ENCODE data around the gene TMSB4Y.

TMSB4Y gene

DNA sequence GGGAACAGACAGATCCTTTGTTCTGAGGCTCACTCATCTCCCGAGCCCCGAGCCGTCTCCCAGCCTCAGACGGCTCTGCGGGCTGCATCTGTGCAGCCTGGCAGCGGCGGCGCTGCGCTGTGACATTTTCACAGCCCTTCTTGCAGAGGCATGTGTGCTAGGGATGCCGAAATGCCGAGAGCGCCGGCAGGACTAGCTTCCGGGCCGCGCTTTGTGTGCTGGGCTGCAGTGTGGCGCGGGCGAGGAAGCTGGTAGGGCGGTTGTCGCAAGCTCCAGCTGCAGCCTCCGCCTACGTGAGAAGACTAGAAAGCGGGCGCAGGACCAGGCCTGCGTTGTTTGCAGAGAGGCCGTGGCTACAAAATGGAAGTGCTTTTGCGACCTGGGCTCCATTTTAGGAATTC lies at the start of gene TMSB4Y:
TSS of gene TMSB4Y (plus strand) at position 332 of the 401 bp plus-strand sequence.
- in situ Hi-C loops (cut with HindIII; ENCODE audit: low sequenced_read_pairs) = no loop called here
- TF ChIP-seq, protein P1, sequence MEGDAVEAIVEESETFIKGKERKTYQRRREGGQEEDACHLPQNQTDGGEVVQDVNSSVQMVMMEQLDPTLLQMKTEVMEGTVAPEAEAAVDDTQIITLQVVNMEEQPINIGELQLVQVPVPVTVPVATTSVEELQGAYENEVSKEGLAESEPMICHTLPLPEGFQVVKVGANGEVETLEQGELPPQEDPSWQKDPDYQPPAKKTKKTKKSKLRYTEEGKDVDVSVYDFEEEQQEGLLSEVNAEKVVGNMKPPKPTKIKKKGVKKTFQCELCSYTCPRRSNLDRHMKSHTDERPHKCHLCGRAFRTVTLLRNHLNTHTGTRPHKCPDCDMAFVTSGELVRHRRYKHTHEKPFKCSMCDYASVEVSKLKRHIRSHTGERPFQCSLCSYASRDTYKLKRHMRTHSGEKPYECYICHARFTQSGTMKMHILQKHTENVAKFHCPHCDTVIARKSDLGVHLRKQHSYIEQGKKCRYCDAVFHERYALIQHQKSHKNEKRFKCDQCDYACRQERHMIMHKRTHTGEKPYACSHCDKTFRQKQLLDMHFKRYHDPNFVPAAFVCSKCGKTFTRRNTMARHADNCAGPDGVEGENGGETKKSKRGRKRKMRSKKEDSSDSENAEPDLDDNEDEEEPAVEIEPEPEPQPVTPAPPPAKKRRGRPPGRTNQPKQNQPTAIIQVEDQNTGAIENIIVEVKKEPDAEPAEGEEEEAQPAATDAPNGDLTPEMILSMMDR (IDR thresholded peaks at IDR 0.05; ENCODE audit: low read depth, low read length) = no peak
- H3K4me3 ChIP-seq (ENCODE audit: low read depth, low read length) = no peak within 1 kb of the TSS
- no peak for DNase-seq (ENCODE audit: low read depth, low spot score)

DNA sequence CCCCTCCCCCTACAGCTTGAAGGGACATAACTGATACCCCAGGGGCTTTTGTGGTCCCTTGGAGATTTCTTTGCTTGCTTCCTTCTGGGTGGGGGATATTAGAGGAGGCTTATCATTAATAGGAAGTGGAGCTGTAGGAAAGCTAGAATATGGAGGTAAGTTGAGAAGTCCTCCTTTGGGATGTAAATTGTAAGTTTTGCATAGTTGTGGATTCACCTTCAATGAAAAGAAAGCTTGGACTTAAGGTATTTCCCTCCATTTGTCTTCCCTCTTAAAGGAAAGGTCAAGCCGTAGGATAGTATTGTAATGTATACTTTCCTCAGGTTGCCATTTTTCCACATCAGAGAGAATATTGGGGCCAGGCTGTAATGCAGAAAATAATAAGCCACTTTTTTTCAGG lies 39.5 kb upstream of the TMSB4Y start:
- no peak for DNase-seq (ENCODE audit: low read depth, low spot score)
- in situ Hi-C loops (cut with HindIII; ENCODE audit: low sequenced_read_pairs) = no loop called here
- TF ChIP-seq, protein P1 (IDR thresholded peaks at IDR 0.05; ENCODE audit: low read depth, low read length) = no peak

DNA sequence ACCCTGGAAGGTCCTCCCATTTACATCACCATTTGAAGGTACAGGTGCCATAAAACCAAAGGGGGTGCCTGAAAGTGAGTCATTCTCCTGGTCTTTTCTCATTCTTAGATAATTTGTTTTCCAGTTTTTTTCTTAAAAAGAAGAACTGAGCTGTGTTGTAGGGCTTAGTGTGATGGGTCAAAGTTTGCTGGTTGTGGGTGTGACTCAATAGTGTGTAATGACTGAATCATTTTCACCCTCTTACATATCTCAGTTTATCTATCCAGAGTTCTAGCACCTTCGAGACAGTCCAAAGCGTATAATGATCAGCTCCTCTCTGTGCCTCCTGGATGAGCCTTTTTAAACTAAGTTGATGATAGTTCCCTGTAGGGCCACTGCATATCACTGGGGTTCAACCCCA lies 32.6 kb upstream of the TMSB4Y start:
- TF ChIP-seq, protein P1 (IDR thresholded peaks at IDR 0.05; ENCODE audit: low read depth, low read length) = no peak
- no peak overlapping the region for H3K4me3 ChIP-seq (ENCODE audit: low read depth, low read length)
- no peak for DNase-seq (ENCODE audit: low read depth, low spot score)
- in situ Hi-C loops (cut with HindIII; ENCODE audit: low sequenced_read_pairs) = no loop called here

More for the DNA sequence above, 39.5 kb upstream of the TMSB4Y start:
- H3K4me3 ChIP-seq (ENCODE audit: low read depth, low read length) = no peak overlapping the region

DNA sequence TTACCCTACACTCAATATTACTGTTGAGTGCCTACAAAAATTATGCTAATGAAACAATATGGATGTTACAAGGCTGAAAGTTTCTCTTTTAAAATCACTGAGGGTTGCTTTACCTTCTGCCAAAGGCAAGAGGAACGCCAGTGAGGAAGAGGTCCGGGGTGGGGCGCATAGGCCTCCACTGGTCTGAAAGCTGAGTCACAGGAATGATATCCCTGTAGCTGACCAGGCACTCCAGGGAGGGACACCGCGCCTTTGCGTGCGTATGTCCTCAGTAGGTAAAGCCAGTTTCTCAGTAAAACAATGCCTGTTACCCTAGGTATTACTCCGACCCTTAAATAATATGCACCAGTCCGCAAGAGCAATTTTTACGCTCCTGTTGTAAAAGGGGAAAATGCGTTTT lies 1.4 kb upstream of the TMSB4Y start:
- in situ Hi-C loops (cut with HindIII; ENCODE audit: low sequenced_read_pairs) = no loop called here
- no peak for DNase-seq (ENCODE audit: low read depth, low spot score)
- no peak overlapping the region for H3K4me3 ChIP-seq (ENCODE audit: low read depth, low read length)
- TF ChIP-seq, protein P1 (IDR thresholded peaks at IDR 0.05; ENCODE audit: low read depth, low read length) = no peak

DNA sequence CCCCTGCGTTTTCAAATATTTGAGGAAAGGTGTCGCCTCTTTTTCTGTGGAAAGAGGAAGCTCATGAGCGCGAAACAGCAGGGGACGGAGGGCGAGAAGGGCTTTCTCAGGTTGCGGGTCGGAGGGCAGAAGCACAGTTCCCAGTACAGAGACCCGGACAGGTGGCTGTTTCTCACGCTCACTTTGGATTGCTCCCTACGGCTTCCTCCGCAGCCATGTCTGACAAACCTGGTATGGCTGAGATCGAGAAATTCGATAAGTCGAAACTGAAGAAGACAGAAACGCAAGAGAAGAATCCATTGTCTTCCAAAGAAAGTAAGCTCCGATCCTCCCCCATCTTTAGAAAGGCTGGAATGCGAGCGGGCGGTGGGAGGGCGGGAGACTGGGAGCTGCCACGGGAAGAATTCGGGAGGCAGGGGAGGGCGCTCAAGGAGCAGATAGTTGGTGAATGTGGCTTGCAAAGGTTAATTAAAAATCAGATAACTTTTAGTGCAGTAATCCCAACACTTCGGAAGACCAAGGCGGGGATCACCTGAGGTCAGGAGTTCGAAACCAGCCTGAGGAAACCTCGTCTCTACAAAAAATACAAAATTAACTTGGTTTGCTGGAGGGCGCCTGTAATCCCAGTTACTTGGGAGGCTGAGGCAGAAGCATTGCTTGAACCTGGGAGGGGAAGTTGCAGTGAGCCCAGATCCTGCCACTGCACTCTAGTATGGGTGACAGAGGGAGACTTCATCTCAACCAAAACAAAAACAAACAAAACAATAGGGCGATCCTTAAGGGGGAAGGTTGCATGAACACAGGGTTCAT lies 627 bp downstream of the TMSB4Y start:
- no peak overlapping the region for H3K4me3 ChIP-seq (ENCODE audit: low read depth, low read length)
- TF ChIP-seq, protein P1 (IDR thresholded peaks at IDR 0.05; ENCODE audit: low read depth, low read length) = no peak
- DNase-seq (ENCODE audit: low read depth, low spot score) = no peak
- in situ Hi-C loops (cut with HindIII; ENCODE audit: low sequenced_read_pairs) = no loop called here

DNA sequence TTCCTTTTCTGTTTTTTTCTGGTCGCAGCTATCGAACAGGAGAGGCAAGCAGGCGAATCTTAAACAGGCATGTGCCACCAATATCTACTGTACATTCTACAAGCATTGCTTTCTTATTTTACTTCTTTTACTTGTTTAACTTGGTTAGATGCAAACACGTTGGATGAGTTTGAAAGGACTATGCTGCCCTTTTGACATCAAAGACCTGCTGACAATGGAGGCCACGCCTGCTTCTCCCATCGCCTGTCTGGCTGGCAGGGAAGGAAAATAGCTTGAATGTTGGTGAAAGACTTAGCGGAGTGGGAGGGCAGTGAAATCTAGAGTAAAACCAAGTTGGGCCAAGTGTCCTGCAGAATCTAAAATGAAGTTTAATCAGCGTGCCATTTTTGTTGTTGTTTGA lies 1.5 kb downstream of the TMSB4Y start:
- no peak overlapping the region for H3K4me3 ChIP-seq (ENCODE audit: low read depth, low read length)
- TF ChIP-seq, protein P1 (IDR thresholded peaks at IDR 0.05; ENCODE audit: low read depth, low read length) = no peak
- in situ Hi-C loops (cut with HindIII; ENCODE audit: low sequenced_read_pairs) = no loop called here
- DNase-seq (ENCODE audit: low read depth, low spot score) = no peak
